Calu3 (cell line): ENCODE measurements around the gene SLC23A3. TPM values are rescaled to one million over a fixed set of nuclear protein-coding genes. Genes with fewer than 3 reads are reported as not detected.

Experiments used
- BruUV-seq: library from RNA; stranded (reverse); fragments of 400-500 nt; replicated peaks from 2 replicates; lab custom pipeline; 2021; lab: Mats Ljungman, UMichigan
- CTCF ChIA-PET: fragments of 300-600 bp; sonication (Branson Sonifier 250); formaldehyde crosslinking; loops from one replicate; lab custom pipeline; 2022; ENCODE audit warnings: antibody characterized with exemption; lab: Charles Lee
- DNase-seq: peaks from one replicate; pipeline ENCODE4 v3.0.0; 2022
- H3K27ac Mint-ChIP-seq: one replicate; pipeline ENCODE4 v1.8.0; 2022; ENCODE audit warnings: mixed read lengths; ENCODE audit not compliant: unreplicated experiment
- H3K27me3 Mint-ChIP-seq: one replicate; pipeline ENCODE4 v1.8.0; 2022; ENCODE audit warnings: mixed read lengths; ENCODE audit not compliant: unreplicated experiment
- H3K36me3 Mint-ChIP-seq: one replicate; pipeline ENCODE4 v1.8.0; 2022; ENCODE audit warnings: mild to moderate bottlenecking, moderate library complexity, mixed read lengths; ENCODE audit not compliant: insufficient read depth, unreplicated experiment
- H3K4me1 Mint-ChIP-seq: one replicate; pipeline ENCODE4 v1.8.0; 2022; ENCODE audit warnings: mild to moderate bottlenecking, low read depth, mixed read lengths; ENCODE audit not compliant: unreplicated experiment
- H3K4me3 Mint-ChIP-seq: one replicate; pipeline ENCODE4 v1.8.0; 2022; ENCODE audit warnings: mild to moderate bottlenecking, low read depth, moderate library complexity, mixed read lengths; ENCODE audit not compliant: unreplicated experiment
- H3K9me3 Mint-ChIP-seq: one replicate; pipeline ENCODE4 v1.8.0; 2022; ENCODE audit warnings: low read depth, mixed read lengths; ENCODE audit not compliant: unreplicated experiment
- intact Hi-C: fragments of 100-400 bp; cut with micrococcal nuclease; formaldehyde crosslinking; loops from one replicate; pipeline ENCODE4 v1.10.0; 2022; ENCODE audit not compliant: unreplicated experiment
- total RNA-seq: library from RNA; stranded (reverse); gene quantifications from 2 replicates; pipeline ENCODE4 v1.2.3, GENCODE V29; 2022
- TF ChIP-seq, protein P1 (sequence below): fragments of 200-600 bp; IDR thresholded peaks from one replicate; pipeline ENCODE4 v1.8.0; 2022; ENCODE audit warnings: antibody characterized with exemption; ENCODE audit not compliant: unreplicated experiment

The SLC23A3 gene
- total RNA-seq, 1 experiment from 2014 or later = 4.4 TPM

DNA sequence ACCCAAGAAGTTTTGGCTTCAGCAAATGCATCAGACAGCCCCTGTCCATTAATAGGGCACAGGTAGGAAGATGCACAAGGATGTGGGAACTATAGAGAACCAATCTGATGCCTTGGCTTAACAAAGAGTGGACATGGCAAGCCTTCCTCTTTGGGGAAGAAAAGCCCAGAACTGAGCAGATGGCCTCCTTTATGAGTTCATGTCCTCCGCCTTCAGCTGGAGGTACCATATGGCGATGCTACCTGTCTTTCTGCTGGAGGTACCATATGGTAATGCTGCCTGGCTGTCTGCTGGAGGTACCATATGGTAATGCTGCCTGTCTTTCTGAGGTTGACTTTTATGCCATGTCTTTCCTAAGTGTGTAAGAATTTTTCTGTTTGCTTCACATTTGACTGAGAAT lies 14.3 kb upstream of the SLC23A3 start:
- H3K36me3 Mint-ChIP-seq = peaks cover 10% of the 10 kb centered on the region
- intact Hi-C loops = no loop called here
- H3K27ac Mint-ChIP-seq = no peak overlapping the region
- no peak overlapping the region for H3K4me3 Mint-ChIP-seq
- no peak for DNase-seq
- H3K9me3 Mint-ChIP-seq = no peaks in the 10 kb centered on the region
- peaks cover 4% of the 10 kb centered on the region for H3K4me1 Mint-ChIP-seq
- BruUV-seq = no TSS peak
- CTCF ChIA-PET = interaction anchor here (1.6 kb wide), 1 partner anchor 13 kb away, joined by 3 read pairs; no protein-coding TSS in a partner anchor
- no peaks in the 10 kb centered on the region for H3K27me3 Mint-ChIP-seq
- TF ChIP-seq, protein P1, sequence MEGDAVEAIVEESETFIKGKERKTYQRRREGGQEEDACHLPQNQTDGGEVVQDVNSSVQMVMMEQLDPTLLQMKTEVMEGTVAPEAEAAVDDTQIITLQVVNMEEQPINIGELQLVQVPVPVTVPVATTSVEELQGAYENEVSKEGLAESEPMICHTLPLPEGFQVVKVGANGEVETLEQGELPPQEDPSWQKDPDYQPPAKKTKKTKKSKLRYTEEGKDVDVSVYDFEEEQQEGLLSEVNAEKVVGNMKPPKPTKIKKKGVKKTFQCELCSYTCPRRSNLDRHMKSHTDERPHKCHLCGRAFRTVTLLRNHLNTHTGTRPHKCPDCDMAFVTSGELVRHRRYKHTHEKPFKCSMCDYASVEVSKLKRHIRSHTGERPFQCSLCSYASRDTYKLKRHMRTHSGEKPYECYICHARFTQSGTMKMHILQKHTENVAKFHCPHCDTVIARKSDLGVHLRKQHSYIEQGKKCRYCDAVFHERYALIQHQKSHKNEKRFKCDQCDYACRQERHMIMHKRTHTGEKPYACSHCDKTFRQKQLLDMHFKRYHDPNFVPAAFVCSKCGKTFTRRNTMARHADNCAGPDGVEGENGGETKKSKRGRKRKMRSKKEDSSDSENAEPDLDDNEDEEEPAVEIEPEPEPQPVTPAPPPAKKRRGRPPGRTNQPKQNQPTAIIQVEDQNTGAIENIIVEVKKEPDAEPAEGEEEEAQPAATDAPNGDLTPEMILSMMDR = no peak

DNA sequence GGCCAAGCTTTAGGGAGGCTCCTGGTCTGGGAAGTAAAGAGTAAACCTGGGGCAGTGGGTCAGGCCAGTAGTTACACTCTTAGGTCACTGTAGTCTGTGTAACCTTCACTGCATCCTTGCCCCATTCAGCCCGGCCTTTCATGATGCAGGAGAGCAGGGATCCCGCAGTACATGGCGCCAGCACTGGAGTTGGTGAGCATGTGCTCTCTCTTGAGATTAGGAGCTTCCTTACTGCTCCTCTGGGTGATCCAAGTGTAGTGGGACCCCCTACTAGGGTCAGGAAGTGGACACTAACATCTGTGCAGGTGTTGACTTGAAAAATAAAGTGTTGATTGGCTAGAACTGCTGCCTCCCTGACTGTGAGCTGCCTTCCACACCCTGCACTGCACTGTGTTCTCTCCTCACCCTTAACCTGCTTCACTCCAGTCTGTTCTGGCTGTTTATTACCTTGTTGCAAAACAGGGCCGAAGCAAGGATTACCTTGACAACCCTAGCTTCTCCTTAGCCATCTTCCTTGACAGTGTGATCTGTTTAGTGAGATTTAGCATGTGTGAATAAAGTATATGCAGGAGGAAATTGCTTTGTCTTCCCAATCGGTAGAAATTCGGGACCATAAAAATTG lies 13.4 kb upstream of the SLC23A3 start:
- H3K27me3 Mint-ChIP-seq = no peaks in the 10 kb centered on the region
- no peak overlapping the region for H3K4me3 Mint-ChIP-seq
- BruUV-seq = no TSS peak
- CTCF ChIA-PET = interaction anchor here (1.6 kb wide), 1 partner anchor 12 kb away, joined by 3 read pairs; no protein-coding TSS in a partner anchor
- H3K9me3 Mint-ChIP-seq = no peaks in the 10 kb centered on the region
- H3K36me3 Mint-ChIP-seq = peaks cover 19% of the 10 kb centered on the region
- H3K4me1 Mint-ChIP-seq = peaks cover 12% of the 10 kb centered on the region
- TF ChIP-seq, protein P1 = no peak
- no peak for DNase-seq
- H3K27ac Mint-ChIP-seq = no peak overlapping the region
- intact Hi-C loops = no loop called here

DNA sequence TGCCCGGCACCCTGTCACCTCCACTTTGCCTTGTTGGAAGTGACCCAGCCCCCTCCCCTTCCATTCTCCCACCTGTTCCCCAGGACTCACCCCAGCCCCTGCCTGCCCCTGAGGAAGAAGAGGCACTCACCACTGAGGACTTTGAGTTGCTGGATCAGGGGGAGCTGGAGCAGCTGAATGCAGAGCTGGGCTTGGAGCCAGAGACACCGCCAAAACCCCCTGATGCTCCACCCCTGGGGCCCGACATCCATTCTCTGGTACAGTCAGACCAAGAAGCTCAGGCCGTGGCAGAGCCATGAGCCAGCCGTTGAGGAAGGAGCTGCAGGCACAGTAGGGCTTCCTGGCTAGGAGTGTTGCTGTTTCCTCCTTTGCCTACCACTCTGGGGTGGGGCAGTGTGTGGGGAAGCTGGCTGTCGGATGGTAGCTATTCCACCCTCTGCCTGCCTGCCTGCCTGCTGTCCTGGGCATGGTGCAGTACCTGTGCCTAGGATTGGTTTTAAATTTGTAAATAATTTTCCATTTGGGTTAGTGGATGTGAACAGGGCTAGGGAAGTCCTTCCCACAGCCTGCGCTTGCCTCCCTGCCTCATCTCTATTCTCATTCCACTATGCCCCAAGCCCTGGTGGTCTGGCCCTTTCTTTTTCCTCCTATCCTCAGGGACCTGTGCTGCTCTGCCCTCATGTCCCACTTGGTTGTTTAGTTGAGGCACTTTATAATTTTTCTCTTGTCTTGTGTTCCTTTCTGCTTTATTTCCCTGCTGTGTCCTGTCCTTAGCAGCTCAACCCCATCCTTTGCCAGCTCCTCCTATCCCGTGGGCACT lies 12.7 kb upstream of the SLC23A3 start:
- CTCF ChIA-PET = interaction anchor here (0.5 to 1.6 kb wide), 3 partner anchors 11 to 203 kb away, joined by 3 to 8 read pairs (median 3); no protein-coding TSS in a partner anchor
- Mint-ChIP-seq H3K27me3 (no peaks in the 10 kb centered on the region), H3K36me3 (peaks cover 26% of the 10 kb centered on the region), H3K9me3 (no peaks in the 10 kb centered on the region), H3K4me1 (peaks cover 15% of the 10 kb centered on the region), H3K27ac (no peak overlapping the region), H3K4me3 (no peak overlapping the region)
- intact Hi-C loops = no loop called here
- no TSS peak for BruUV-seq
- no peak for DNase-seq
- TF ChIP-seq, protein P1 = no peak

DNA sequence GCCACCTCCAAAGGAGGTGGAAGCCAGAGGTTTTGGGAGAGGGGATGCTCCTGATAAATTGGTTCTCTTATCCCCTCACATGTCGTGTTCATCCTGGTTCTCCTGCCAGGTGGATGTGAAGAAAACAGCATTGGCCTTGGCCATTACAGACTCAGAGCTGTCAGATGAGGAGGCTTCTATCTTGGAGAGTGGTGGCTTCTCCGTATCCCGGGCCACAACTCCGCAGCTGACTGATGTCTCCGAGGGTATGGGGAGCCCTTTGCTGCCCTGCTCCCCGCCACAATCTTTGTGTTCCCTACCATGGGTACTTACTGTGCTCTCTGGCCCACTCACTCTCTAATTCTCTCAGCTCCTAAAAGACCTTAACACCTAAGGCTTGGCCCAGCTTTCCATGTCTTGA lies 11.7 kb upstream of the SLC23A3 start:
- intact Hi-C loops = no loop called here
- Mint-ChIP-seq H3K4me1 (peaks cover 21% of the 10 kb centered on the region), H3K9me3 (no peaks in the 10 kb centered on the region), H3K36me3 (peaks cover 36% of the 10 kb centered on the region), H3K27me3 (no peaks in the 10 kb centered on the region), H3K27ac (no peak overlapping the region), H3K4me3 (no peak overlapping the region)
- TF ChIP-seq, protein P1 = no peak
- no TSS peak for BruUV-seq
- DNase-seq = no peak
- CTCF ChIA-PET = no interaction called here
